Fibroblast of skin of scalp (primary cell): ENCODE measurements around the gene APCDD1L. TPM values are rescaled to one million over a fixed set of nuclear protein-coding genes. Genes with fewer than 3 reads are reported as not detected.

ENCODE experiments used
- DNase-seq: peaks from one replicate; pipeline ENCODE4 v3.0.0-alpha.2; 2013
- polyA plus RNA-seq, 2 experiments: library from polyadenylated mRNA; unstranded; fragments of 120-200 nt; gene quantifications; one replicate each; pipeline ENCODE4 v1.2.1, GENCODE V29; 2013; ENCODE audit not compliant: insufficient read length in 2 of 2

APCDD1L gene
- polyA plus RNA-seq (2013, experiment 1 of 2; ENCODE audit: insufficient read length), result 4.8 TPM
- 4.3 TPM for polyA plus RNA-seq (2013, experiment 2 of 2; ENCODE audit: insufficient read length)

DNA sequence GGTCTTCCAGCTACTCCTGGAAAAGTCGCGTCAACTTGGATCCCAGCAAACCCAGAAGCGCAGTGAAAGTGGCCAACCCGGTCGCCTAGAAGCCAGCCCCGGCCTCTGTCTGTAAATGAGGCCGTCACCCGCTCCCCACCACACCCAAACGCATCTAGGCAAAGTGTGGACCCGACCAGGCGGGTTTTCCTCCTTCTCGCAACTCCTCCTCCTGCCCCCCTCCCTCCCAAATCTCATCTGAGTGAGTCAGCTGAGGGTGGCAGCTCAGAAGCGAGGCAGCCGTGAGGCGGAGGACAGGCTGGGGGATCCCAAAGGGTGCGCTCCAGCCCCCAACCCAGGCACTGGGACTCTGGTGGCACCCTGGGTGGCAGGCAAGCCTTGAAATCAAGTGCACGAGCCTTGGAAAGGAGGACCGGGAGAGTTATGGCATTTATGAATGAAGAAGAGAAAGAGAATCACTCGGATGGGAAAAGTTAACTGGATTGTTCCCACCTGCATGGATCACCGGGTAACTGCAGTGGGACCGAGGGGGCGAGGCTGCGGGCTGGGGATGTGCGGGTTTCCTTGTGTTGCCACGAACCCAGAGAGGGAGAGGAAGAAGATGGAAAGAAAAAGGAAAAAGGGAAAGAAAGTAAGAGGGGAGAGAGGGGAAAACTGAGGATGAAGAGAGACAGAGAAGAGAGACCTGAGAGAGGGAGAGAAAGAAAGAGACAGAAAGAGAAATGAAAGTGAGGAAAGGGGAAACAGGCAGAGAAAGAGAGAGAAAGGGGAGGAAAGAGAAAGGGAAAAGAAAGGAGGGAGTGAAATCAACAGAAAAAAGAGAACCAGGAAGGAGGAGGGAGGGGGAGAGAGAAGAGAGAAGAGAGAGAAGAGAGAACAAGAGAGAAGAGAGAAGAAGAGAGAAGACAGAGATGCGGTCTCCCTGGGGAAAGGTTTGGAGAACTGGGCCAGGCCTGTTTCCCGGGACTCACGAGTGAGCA lies at the start of gene APCDD1L:
TSS of gene APCDD1L (minus strand) at position 167 of the 980 bp plus-strand sequence. CDS start 692 bp downstream, outside the sequence.
- peak; percentile 60 for DNase-seq

DNA sequence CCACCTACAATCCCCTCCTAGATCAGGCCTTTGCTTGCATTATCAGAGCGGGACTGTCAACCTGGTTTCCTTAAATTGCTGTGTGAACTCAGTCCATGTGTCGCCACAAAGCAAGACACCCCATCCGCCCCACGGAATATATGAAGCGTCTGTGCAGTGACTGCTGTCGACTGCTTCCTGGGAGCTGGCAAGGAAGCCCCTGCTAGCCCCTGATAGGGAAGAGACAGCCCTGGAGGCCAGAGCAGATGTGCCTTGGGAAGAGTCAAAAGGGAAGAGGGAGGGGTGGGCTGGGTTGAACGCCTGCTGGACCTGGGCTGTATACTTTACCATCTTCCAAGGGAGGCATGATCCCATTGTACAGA lies 44.1 kb upstream of the APCDD1L start:
- no peak for DNase-seq

DNA sequence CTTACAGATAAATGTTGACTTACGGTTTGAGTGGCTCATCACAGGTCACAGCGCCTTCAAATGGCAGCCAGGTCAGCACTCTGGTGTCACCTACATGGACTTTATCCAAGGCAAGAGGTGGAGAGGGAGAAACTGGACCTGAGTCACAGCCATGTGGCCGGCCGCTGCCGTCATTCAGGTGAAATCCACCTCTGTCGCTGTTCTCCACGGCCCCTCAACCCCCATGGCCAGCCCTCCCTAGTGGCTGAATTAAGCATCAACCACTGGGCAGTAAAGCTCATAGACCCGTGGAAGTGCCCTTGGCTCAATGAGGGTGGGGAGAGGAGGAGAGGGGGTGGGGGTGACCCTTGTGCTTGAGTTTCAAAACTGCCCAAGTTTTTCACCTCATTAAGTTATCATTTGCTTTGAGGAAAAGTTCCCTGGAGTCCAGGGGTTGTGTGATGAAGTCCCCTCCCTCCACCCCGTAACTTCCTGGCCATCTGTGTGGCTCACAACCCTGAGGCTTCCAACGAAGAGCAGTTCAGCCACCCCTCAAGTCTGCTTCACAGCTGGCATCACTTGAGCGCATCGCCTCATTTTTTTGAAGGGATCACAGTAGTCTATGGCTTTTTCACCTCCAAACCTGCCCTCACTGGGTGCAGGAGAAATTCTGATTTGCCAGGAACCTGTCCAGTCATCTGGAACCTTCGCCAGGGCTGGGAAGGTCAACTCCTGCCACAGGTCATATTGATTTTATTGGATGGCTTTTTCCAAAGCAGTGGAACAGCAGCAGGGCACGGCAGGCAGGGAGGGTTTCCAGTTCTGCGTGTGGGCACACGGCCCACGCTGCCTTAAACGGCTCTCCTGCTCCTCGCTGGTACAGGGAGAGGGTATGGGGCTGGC lies 43.5 kb upstream of the APCDD1L start:
- DNase-seq, result no peak

DNA sequence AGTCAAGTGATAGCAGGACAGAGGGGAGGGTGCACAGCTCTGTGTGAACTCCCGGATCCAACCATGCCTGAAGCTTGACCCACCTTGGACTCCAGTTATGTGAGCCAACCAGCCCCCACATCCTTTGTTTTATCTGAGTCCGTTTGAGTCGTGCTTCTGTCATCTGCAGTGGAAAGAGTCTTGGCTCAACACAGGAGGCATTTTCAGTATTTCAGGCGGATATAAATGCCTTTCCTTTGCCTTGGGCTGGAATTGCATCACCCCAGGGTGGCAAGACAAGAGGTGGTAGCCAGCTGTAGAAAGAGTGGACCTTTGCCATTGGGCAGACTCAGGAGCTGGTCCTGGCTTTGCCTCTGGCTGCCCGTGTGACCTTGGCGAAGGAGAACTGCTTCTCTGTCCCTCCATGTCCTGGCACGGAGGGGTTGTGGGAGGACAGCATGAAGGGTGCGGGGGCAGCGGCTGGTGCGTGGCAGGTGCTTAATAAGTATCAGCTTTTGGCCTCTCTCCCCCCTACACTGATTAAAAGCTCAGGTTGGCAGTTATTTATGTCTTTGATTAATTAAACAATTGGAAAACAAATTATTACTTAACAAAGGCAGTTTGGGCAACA lies 42.6 kb upstream of the APCDD1L start:
- DNase-seq, result peak; percentile 39

DNA sequence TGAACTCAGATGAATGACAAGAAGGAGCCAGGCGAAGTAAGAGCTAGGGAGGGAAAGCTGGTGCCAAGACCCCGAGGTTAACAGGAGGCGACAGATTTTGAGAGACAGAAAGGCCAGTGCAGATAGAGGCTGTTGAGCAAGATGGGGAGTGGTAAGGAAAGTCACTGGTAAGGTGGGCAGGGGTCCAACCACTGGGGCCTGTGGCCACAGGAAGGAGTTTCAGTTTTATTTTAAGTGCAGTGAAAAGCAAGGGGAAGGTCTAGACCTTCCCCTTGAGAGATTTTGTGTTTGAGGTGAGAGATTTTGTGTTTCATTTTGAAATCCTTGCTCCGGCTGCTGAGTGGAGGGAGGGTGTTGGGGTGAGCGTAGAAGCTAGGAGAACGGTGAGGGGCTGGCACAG lies 41.8 kb upstream of the APCDD1L start:
- DNase-seq, result no peak

DNA sequence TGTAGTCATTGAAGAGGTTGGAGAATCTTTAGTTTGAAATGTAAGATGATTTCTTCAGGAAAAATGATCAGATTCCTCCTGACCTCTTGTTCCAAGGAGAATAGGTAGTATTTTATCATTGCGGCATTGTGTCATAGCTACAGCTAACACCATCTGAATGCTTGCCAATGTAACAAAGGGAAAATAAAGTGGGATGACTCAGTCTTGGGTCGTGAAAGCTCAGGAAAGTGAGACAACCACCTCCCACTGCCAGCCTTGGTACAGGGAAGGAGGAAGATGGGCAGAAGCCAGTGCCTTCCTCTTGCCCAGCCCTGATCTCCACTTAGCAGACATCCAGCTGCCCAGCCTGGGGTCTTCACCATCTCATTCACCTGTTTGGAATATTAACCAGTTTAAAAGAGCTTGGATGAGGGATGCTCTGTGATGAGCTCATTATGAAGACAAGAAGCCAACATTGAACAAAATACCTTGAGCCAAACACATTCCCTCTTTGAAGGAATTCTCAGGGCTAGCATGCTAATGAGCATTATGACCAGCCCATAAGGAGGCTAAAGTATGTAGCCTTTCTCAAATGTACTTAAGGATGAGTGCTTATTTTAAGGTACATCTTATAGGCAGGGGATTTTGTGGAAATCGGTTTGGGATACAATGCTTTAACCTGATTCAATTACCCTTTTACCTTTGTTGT lies 40.0 kb upstream of the APCDD1L start:
- DNase-seq, result peak; percentile 62

DNA sequence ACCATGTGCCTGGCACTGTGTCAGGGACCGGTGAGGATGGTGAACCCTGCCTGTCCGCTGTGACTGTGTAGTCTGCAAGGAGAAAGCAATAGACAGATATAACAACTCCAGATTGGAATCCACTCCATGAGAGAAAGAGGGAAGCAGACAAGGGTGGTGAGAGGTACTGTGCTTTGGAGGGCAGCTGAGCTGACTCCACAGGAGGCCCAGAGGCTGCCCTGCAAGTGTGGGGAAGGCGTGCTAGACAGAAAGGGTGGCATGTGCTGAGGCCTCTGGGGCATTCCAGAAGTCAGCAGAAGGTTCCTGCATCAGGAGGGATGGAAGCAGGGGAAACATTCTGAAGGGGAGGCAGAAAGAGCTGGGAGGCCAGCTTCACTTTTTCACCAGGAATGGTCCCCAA lies 39.3 kb upstream of the APCDD1L start:
- no peak for DNase-seq

DNA sequence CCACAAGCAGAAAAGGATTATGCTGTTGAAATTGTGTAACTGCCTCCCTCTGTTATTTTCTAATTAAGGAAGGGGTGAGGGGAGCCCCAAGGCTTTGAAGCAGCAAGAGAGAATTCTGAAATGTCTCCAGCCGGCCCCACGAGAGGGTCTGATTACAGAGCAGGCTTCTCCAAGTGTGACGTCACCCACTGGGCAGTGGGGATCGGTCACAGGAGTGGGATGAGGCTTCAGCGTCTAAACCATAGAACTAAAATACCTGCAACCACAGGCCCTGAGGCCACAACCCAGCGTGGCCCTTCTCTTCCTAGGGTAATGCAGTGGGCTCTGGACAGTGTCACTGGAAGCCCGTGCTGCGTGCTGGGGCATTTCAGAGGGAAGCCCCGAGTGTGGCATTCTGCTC lies 38.6 kb upstream of the APCDD1L start:
- DNase-seq, result peak; percentile 52

DNA sequence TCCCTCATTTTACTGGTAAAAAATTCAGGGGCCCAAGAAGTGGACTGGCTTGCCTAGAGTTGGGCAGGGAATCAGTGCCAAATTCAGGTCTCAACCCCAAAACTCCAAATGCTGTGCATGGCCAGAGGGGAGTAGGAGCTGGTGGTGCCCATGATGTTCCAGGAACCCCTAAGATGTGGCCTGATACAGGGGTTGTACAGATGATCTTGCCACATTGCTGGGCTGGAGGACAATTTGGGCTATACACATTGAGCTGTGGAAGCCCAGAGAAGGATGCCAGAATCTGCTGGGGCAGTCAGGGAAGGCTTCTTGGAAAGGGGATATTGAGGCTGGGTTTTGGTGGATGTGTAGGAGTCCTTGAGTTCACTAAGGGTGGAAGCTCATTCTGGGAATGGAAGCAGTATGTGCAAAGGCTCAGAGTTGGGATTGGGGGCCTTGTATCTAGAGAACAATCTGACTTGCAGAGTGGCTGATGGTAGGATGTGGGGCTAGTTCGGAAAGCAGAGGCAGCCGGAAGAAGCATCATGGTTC lies 38.0 kb upstream of the APCDD1L start:
- DNase-seq, result no peak

DNA sequence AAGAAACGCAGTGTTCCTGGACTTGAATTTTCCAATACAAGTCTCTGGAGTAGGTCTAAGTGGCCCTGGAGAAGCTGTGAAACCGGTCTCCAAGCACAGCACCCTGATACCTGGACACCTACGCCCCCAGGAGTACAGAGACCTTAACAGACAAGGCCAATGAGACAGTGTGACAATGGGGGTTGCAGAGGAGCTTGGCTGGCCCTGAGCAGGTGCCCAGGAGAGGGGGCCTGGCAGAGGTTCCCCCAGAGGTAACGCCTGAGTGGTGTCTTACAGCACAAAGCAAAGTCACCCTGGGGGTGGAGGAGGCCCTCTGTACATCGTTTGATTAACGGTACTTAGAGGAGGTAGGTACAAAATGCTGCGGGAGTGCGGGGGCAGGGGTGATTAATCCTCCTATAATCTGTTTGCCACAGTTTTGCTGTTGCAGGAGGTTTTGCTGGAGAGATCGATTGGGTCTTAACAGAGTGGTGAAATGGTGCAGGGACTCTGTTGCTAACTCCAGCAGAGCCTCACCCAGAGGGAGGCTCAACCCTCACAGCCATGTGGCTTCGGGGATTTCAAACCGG lies 37.3 kb upstream of the APCDD1L start:
- DNase-seq, result no peak

DNA sequence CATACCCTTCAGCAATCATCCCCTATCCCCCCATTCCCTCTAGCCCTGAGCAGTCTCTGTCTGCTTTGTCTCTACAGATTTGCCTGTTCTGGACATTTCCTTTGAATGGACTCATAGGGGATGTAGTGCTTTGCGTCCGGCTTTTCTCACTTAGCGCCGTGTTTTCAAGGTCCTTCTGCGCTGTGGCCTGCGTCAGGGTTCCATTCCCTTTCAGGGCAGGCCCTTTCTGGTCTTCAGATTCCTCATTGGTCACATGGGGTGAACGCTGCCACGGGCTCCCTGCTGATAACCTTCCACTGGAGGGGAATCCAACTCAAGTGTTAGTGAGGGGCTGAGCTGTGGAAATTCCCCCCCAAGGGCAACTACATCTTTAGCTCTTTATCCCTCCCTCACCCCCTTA lies 36.4 kb upstream of the APCDD1L start:
- no peak for DNase-seq

DNA sequence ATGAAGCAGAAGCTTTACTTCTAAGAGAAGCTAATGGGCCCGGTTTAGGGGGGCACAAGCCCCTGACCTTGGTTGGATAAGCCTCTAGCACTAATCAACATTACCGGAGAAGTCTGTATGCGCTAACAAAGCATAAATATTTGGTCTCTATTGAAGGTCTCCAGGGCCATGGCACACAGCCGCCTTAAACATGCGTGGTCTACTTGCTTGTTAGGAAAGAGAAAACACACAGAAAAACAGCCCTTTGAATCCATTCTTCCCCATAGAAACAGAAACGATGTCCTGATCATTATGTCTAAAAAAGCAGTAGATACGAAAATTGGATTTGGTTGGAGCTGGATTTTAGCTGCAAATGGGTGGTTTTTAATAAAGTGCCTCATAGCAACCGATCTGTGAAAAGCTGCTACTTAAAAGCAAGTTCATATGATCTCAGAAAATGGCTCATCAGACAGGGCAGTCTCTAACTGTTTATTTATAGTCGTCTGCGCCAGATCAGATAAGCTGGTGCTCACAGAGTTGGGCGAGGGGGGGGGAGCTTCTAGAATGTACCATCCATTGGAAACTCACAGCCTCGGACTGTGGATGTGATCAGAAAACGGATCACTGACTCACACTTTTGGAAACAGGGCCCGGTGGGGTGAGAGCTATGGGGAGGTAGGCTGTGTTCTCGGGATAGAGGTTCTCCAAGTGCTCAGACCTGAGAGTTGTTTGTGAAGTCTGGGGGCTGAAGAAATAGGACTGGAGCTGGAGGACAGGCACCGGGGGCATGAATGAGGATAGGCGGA lies 35.3 kb upstream of the APCDD1L start:
- DNase-seq, result peak; percentile 18

DNA sequence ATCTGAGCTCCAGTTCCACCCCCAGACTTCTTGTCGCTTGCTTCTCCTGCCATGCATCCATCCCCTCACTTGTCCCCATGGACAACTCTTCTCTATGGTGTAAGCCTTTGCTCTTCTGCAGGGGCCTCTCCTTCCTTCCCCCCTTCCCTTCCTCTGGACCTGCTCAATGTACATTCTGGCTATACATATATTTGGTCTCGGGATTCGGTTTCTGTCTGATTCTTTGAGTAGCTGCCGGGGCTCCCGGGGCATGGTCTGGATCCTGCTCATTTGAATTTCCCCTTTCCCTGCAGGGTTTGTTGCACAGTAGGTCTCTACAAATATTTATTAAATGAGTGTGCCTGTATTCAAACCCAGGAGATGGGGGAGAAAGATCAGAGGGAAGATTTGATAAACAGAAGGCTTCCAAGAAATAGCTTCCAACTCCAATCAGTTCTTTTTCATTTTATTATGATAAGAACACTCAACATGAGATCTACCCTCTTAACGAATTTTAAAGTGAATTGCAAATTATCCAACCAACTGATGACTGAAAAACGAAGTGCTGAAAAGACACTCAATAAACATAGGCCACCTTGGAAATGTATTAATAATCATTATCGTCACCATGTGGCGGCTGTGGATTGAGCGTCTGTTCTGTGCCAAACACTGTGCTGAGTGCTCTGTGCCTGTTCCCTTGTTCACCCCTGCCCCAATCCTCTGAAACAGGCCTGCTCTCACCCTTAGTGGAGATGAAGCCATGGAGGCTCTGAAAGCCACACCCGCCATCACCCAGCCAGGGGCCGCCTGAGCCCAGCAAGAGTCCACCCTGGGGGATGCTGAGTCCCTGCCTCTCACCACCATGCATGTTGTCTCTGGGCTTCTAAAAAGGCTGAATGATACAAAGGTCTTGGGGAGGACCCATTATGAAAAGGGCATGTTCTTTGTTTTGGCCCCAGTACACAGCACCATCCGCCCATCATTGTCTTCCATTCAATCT lies 34.3 kb upstream of the APCDD1L start:
- no peak for DNase-seq

DNA sequence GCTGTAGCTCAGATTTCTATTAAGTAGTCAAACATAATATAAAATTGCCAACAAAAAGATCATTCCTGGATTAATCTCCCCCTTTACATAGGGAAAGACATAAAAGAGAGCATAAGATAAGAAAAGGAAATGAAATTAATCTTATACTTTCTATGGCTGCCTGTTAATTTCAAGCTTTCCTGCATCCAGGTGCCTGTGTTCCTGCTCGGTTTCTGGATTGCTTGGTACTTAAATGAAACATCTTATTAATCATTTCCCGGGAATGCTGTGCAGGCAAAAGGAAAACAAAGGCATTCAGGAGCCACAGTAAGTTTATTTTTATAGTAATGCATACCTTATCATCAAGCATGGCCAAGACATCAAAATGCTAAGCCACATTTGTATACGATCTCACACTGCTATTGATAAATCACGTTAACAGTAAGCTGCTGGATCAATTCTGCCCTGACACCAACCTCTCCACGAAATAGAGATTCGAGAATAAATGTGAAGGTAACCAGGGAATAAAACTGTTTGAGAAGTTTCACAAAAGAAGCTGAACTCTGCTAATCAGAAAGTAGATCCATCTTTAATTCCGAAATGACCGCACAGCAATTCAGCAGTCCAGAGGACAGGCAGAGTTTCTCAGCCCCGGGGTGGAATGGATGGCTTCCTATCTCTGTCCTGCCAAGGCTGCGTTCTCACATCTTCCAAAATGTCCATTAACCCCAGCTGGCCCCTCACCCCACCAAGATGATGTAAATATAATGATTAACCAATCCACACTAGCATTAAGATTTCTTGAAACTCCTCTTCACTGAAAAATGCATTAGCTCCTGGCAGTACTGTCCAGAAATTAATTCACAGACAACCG lies 32.6 kb upstream of the APCDD1L start:
- DNase-seq, result peak; percentile 34

DNA sequence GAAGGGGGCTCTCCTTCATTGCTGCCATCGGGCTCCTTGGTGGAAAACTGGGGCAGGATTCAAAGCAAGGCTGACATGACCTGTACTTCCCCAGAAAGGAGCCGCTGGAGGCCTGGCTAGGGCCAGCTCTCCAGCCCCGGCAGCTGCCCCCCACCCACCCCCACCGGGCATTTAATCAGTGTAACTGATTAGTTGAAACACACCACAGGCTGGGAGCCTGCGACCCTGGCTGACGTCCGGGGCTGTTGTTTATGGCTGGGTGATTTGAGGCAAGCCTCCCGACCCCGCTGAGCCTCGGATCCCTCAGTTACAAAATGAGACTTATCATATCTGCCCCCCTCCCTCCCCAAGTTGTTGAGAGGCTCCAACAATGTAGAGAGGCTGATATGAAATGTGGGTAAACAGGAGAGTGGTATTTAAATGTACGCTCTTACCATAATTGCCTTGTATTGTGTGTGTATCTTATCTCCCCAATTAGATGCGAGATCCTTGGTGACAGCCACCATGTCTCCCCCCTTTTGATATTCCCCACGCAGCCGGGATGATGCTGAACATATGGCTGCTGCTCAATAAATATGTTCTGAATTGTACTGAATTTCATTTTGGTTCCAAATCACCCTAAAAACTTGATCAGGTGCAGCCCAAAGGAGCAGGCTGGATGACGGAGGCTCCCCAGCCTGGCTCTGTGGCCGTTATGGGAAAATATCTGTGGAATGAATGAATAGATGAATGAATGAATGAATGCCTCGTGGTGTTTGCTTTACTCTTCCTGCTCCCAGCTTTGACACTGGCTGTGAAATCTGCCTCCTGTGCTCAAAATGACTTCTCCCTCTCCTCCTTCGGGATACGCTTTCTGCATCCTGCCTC lies 31.8 kb upstream of the APCDD1L start:
- no peak for DNase-seq

DNA sequence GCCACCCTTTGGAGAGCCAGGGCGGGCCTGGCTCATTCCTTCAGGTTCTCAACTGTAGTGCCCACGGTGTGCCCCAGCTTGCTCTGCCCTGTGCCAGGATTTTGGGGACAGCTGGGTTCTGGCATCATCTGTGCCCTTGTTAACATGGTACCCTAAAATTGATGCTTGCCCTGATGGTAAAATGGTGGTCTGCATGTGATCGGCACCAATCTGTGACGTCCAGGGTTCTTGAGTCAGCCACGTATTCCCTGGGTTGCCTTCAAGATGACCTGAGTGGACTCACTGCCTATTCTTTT lies 31.2 kb upstream of the APCDD1L start:
- no peak for DNase-seq

DNA sequence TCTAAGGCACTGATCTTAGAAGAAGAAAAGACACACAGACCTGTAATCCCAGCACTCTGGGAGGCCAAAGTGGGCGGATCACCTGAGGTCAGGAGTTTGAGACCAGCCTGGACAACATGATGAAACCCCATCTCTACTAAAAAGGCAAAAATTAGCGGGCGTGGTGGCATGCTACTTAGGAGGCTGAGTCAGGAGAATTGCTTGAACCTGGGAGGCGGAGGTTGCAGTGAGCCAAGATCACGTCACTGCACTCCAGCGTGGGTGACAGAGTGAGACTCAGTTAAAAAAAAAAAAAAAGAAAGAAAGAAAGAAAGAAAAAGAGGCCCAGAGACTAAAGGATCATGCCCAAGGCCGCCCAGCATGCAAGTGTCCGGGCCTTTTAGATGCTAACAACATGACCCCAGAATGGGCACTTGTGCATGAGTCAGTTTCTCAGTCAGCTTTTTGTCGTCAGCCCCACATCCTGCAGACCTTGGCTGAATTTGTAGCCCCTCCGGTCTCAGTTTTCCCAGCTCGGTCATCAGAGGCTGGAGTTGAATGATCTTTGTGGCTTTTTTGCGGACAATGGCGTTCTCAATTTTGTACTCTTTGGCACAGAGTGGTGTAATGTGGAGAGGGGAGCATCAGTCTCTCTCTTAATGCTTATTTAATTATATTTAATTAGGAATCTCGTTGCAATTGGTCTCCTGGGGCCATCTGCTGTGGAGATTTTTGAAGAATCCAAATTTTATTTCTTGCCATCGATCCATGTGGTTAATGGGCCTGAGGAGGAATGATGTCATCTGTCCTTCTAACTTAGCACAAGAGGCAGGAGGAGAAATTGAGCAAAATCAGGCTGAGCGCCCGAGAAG lies 30.6 kb upstream of the APCDD1L start:
- no peak for DNase-seq
